Measurements from ENCODE around the gene ANKRD33. TPM values are rescaled to one million over a fixed set of nuclear protein-coding genes. Genes with fewer than 3 reads are reported as not detected.

The ANKRD33 gene
- total RNA-seq, 2 experiments from 2014 or later: not detected

DNA sequence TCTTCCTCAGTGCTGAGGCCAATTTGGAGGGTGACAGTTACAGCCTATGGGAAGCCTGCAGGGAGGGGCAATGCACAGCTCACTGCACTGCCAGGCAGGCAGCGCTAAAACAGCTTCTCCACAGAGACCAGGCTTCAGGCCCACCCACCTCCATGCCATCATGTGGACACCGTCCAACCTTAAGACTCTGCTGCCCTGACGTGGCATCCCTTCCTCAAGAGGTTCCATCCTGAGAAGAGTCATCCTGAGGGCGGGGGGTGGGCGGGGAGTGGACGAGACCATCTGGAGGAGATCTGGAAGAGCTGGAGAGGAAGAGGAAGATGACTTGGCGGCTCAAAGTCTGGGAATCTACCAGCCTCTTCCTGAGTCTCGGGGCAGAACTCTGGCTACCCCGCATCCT is 11.0 kb downstream of the ANKRD33 start:
- POLR2A ChIA-PET: no interaction called here

DNA sequence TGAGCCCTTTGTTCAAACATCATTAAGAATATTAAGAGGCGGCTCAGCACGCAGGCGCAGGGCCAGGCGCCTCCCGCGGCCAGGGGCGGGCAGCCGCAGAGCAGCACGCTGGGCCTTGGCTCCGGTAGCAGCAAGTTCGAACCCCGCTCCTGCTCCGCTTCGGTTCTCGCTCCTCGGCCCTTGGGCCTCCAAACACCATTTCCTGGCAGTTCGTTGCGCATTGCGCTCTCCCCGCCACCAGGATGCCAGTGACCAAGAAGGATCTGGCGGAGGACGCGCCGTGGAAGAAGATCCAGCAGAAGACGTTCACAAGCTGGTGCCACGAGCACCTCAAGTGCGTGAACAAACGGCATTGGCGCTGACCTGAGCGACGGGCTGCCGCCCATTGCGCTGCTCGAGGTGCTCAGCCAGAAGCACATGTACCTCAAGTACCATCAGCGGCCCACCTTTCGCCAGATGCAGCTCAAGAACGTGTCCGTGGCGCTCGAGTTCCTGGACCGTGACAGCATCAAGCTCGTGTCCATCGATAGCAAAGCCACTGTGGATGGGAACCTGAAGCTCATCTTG is 12.5 kb downstream of the ANKRD33 start:
- H3K4me3 Mint-ChIP-seq: no peak overlapping the region
- peaks cover 3% of the 10 kb centered on the region for H3K27me3 Mint-ChIP-seq
- CTCF ChIA-PET: no interaction called here
- POLR2A ChIA-PET: no interaction called here
- intact Hi-C loops (cut with micrococcal nuclease): no loop called here
- H3K36me3 Mint-ChIP-seq: no peaks in the 10 kb centered on the region
- H3K9me3 Mint-ChIP-seq: no peaks in the 10 kb centered on the region
- DNase-seq: no peak
- H3K27ac Mint-ChIP-seq: no peak overlapping the region
- no peaks in the 10 kb centered on the region for H3K4me1 Mint-ChIP-seq (ENCODE audit: low read depth)

More for the DNA sequence above, 11.0 kb downstream of the ANKRD33 start:
- intact Hi-C loops (cut with micrococcal nuclease): no loop called here
- peaks cover 3% of the 10 kb centered on the region for H3K27me3 Mint-ChIP-seq
- H3K4me1 Mint-ChIP-seq (ENCODE audit: low read depth): no peaks in the 10 kb centered on the region
- H3K9me3 Mint-ChIP-seq: no peaks in the 10 kb centered on the region
- DNase-seq: no peak
- H3K36me3 Mint-ChIP-seq: no peaks in the 10 kb centered on the region
- no peak overlapping the region for H3K27ac Mint-ChIP-seq
- H3K4me3 Mint-ChIP-seq: no peak overlapping the region
- CTCF ChIA-PET: no interaction called here

GRCh38 chr12:51901121-51901817 is 13.4 kb downstream of the ANKRD33 start:
- Mint-ChIP-seq H3K27me3 (peaks cover 5% of the 10 kb centered on the region), H3K27ac (no peak overlapping the region), H3K9me3 (no peaks in the 10 kb centered on the region), H3K4me3 (no peak overlapping the region), H3K4me1 (ENCODE audit: low read depth) (no peaks in the 10 kb centered on the region), H3K36me3 (no peaks in the 10 kb centered on the region)
- no peak for DNase-seq
- CTCF ChIA-PET: no interaction called here
- POLR2A ChIA-PET: no interaction called here
- intact Hi-C loops (cut with micrococcal nuclease): no loop called here

GRCh38 chr12:51901881-51902280 is 14.0 kb downstream of the ANKRD33 start:
- no peaks in the 10 kb centered on the region for H3K36me3 Mint-ChIP-seq
- peaks cover 7% of the 10 kb centered on the region for H3K27me3 Mint-ChIP-seq
- POLR2A ChIA-PET: no interaction called here
- H3K4me1 Mint-ChIP-seq (ENCODE audit: low read depth): no peaks in the 10 kb centered on the region
- intact Hi-C loops (cut with micrococcal nuclease): no loop called here
- no peak overlapping the region for H3K27ac Mint-ChIP-seq
- no peaks in the 10 kb centered on the region for H3K9me3 Mint-ChIP-seq
- CTCF ChIA-PET: no interaction called here
- no peak overlapping the region for H3K4me3 Mint-ChIP-seq
- no peak for DNase-seq

DNA sequence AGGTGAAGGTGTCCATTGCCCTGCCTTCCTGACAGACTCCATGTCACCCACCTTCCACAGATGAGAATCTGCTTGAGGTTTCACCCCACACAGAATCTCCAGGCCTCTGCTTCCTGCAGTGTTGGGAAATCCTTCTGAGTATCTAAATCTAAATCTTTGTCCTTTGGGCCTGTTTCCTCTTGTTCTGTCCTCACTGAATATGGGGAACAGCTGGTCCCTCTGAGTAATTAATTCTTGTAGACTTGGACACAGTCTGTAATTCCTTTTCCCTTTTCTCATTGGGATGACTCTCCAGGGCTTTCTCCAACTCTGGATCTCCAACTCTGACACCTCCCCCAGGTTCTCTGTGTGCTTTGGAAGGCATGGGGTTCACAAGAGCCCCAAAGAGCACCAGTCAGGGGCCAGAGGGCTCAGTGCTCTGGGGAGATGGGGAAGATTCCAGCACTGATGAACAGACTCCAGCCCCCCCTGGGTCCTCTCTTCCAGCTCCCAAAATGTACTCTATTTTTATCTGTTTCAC is 17.1 kb downstream of the ANKRD33 start:
- no peak overlapping the region for H3K4me3 Mint-ChIP-seq
- ChIA-PET POLR2A (no interaction called here), CTCF (interaction anchor here (2.2 kb wide), 1 partner anchor 18 kb away, joined by 5 read pairs; no protein-coding TSS in a partner anchor)
- H3K4me1 Mint-ChIP-seq (ENCODE audit: low read depth): no peaks in the 10 kb centered on the region
- no peak for DNase-seq
- H3K27me3 Mint-ChIP-seq: peaks cover 21% of the 10 kb centered on the region
- no peak overlapping the region for H3K27ac Mint-ChIP-seq
- H3K36me3 Mint-ChIP-seq: no peaks in the 10 kb centered on the region
- H3K9me3 Mint-ChIP-seq: no peaks in the 10 kb centered on the region
- intact Hi-C loops (cut with micrococcal nuclease): no loop called here

- ChIA-PET POLR2A (no interaction called here), CTCF (interaction anchor here (2.2 kb wide), 1 partner anchor 18 kb away, joined by 5 read pairs; no protein-coding TSS in a partner anchor)
- Mint-ChIP-seq H3K27ac (no peak overlapping the region), H3K4me3 (no peak overlapping the region), H3K4me1 (ENCODE audit: low read depth) (no peaks in the 10 kb centered on the region), H3K27me3 (peaks cover 21% of the 10 kb centered on the region), H3K36me3 (no peaks in the 10 kb centered on the region), H3K9me3 (no peaks in the 10 kb centered on the region)
- no peak for DNase-seq
- intact Hi-C loops (cut with micrococcal nuclease): no loop called here
Observed at GRCh38 chr12:51905471-51906429, 17.8 kb downstream of the ANKRD33 start.

DNA sequence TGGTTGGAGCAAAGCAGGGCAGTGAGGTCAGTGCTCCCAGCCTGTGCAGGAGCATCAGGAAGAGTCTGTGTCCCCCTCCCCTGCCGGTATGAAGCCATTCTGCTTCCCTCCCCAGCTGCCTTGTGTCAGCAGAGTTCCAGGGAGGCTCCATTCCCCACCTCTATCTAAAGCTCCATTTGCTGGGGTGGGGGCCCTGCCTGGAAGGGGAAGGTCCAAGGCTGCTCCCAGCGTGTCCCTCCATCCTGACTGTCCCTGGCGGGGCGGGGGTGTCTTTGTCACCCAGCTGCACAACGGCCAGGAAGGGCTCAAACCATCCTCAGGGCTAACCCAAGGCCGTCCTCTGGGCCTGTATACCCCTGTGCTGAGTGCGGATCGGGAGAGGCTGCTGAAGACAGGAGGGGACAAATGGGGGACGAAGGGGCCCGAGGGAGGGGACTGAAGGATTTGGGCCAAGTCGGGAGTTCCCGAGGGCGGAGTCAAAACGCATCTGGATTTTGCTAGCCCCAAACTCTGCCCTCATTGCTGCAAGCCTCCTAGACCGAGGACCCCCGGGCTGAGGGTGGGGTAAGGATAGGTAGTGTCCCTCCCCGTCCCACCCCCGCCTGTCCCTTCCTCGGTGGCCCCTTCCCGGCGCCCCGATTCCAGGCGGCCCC is 18.7 kb downstream of the ANKRD33 start:
- Mint-ChIP-seq H3K4me1 (ENCODE audit: low read depth) (no peaks in the 10 kb centered on the region), H3K9me3 (no peaks in the 10 kb centered on the region), H3K27ac (no peak overlapping the region), H3K4me3 (no peak overlapping the region), H3K27me3 (peaks cover 21% of the 10 kb centered on the region), H3K36me3 (no peaks in the 10 kb centered on the region)
- POLR2A ChIA-PET: no interaction called here
- intact Hi-C loops (cut with micrococcal nuclease): no loop called here
- CTCF ChIA-PET: interaction anchor here (1.6 to 2.2 kb wide), 2 partner anchors 17 to 31 kb away, joined by 4 to 5 read pairs; no protein-coding TSS in a partner anchor
- no peak for DNase-seq

DNA sequence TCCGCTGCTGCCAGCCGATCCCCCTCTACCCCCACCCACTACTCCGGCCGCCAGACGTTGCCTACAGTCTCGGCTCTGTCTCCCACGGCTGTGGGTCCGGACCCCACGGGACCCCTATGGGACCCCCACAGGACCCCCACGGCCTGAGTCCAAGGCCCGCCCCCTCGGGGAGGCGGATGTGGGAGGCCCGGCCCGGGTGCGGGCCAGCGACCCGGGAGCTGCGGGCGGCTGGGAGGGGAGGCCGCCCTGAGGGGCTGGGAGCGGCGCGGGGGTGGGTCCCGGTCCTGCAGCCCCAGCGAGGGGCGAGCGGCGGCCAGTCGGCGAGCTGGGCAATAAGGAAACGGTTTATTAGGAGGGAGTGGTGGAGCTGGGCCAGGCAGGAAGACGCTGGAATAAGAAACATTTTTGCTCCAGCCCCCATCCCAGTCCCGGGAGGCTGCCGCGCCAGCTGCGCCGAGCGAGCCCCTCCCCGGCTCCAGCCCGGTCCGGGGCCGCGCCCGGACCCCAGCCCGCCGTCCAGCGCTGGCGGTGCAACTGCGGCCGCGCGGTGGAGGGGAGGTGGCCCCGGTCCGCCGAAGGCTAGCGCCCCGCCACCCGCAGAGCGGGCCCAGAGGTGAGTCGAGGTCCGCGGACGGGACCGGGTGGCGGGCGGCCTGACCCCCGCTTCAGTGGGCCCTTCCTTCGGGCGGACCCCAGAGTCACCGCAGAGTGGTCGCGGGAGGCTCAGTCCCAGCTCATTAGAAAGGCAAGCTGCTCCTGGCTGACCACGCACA is 19.4 kb downstream of the ANKRD33 start, which contains the start of gene ACVRL1:
Gene ACVRL1, plus strand, starts transcription at position 422 of the 773 bp plus-strand sequence. CDS start 4,971 bp downstream, outside the sequence.
- no peaks in the 10 kb centered on the region for H3K36me3 Mint-ChIP-seq
- no peak within 1 kb of the TSS for H3K27ac Mint-ChIP-seq
- ChIA-PET CTCF (interaction anchor here (1.3 to 1.6 kb wide), 2 partner anchors 32 to 73 kb away, joined by 3 to 4 read pairs; no protein-coding TSS in a partner anchor), POLR2A (no interaction called here)
- H3K27me3 Mint-ChIP-seq: peaks cover 21% of the 10 kb centered on the region
- no peaks in the 10 kb centered on the region for H3K4me1 Mint-ChIP-seq (ENCODE audit: low read depth)
- intact Hi-C loops (cut with micrococcal nuclease): no loop called here
- H3K9me3 Mint-ChIP-seq: no peaks in the 10 kb centered on the region
- no peak for DNase-seq
- H3K4me3 Mint-ChIP-seq: no peak within 1 kb of the TSS

DNA sequence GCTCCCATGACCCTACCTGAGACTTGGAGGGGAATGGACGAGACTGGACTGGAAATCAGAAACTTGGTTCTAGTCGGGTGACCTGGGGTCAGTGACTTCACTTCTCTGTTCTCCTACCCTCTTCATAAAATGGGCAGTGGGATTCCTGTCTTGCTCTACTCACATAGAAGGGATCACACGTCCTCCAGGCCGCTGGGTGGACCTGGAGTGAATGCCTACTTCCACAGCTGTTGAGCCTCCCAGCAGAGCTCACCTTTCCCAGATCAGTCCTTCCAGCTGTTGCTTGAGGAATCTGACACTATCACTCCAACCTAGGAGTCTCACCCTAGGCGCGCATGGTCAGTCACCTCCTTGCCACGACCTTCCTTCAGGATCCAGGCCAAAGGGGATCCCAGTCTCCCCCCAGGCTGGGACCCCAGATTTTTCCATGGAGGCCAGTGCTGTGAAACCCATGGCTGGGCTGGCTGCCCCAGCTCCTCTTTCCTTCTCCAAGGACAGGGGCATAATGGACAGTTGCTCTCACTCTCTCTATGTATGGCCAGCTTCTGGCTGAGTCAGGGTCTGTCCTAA is 20.0 kb downstream of the ANKRD33 start:
- Mint-ChIP-seq H3K4me3 (no peak overlapping the region), H3K36me3 (no peaks in the 10 kb centered on the region), H3K9me3 (no peaks in the 10 kb centered on the region), H3K4me1 (ENCODE audit: low read depth) (no peaks in the 10 kb centered on the region), H3K27me3 (peaks cover 21% of the 10 kb centered on the region), H3K27ac (no peak overlapping the region)
- ChIA-PET CTCF (interaction anchor here (1.3 to 1.6 kb wide), 2 partner anchors 33 to 73 kb away, joined by 3 to 4 read pairs; no protein-coding TSS in a partner anchor), POLR2A (no interaction called here)
- DNase-seq: no peak
- intact Hi-C loops (cut with micrococcal nuclease): no loop called here

DNA sequence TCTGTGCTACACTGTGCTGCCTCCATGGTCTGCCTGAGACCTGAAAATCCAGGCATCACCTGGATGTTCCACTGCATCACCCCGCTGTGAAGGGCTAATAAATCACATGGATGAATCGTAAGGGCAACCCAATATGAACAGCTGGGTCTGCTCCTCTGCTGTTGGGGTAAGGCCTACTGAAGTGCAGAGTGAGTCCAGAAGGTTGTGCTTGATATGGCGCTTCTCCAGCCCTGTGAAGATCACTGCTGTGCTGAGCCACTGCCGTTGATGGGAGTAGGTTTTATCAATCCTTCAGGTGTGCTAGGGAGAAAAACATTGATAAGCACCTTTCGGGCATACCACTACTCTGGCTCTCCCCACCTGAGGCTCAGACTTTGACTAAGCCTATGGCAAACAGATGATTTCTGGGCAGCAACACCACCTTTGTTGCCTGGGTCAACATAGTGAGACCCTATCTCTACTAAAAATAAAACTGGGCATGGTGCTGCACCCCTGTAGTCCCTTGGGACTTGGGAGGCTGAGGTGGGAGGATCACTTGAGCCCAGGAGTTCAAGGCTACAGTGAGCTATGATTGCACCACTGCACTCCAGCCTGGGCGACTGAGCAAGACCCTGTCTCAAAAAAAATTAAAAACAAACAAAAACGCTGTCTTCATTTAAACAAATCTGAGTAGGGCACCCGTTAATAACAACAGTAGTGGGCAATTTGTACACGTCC is 21.1 kb downstream of the ANKRD33 start:
- H3K9me3 Mint-ChIP-seq: no peaks in the 10 kb centered on the region
- H3K27me3 Mint-ChIP-seq: peaks cover 21% of the 10 kb centered on the region
- CTCF ChIA-PET: interaction anchor here (0.6 kb wide), 1 partner anchor 89 kb away, joined by 3 read pairs; no protein-coding TSS in a partner anchor
- POLR2A ChIA-PET: no interaction called here
- DNase-seq: no peak
- no peaks in the 10 kb centered on the region for H3K36me3 Mint-ChIP-seq
- H3K27ac Mint-ChIP-seq: no peak overlapping the region
- intact Hi-C loops (cut with micrococcal nuclease): no loop called here
- H3K4me1 Mint-ChIP-seq (ENCODE audit: low read depth): no peaks in the 10 kb centered on the region
- H3K4me3 Mint-ChIP-seq: no peak overlapping the region
